Raji (cell line): ENCODE data around the gene SMAD6.
A peak's percentile ranks its signal among the peaks of the same experiment; 100 is the strongest.

Experiments used
- POLR2A ChIP-seq: IDR thresholded peaks from 2 replicates; pipeline ENCODE4 v1.6.1; 2011; ENCODE audit warnings: low read depth, low read length, control low read depth; ENCODE audit not compliant: insufficient read depth

SMAD6 gene

DNA sequence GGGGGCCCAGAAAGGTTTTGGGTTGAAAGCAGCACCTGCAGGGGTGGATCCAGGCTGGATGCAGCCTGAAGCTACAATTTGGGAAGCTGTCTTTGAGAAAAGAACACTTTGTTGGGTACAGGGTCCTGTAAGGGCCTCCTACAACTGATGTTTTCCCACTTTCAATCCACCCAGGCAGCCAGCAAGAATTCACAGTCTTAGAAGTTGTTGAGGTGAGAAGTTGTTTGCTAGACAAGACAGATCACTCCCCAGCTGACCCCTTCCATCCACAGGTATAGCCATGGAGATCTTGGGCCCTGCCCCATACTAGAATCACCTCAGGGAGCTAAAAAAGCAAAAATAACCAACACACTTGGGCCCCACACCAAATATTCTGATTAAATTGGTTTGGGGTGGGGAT lies 10.3 kb upstream of the SMAD6 start:
- no peak for TF ChIP-seq POLR2A

DNA sequence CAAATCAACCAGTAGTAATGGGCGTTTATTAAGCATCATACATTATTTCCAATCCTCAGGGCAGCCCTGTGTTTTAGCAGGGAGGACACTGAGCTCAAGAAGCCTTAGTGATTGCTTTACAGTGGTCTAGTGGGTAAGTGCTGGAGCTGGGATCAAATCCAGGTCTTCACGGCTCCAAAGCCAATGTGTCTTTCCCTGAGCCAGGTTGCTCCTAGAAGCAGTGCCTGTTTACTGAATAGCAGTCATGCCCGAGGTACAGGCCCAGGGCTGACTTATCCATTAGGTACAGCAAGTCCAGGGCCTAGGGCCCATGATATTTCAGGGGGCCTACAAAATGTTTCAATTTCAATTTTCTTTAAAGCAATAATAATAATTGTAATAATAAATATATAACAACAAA lies 9.6 kb upstream of the SMAD6 start:
- TF ChIP-seq POLR2A = no peak

DNA sequence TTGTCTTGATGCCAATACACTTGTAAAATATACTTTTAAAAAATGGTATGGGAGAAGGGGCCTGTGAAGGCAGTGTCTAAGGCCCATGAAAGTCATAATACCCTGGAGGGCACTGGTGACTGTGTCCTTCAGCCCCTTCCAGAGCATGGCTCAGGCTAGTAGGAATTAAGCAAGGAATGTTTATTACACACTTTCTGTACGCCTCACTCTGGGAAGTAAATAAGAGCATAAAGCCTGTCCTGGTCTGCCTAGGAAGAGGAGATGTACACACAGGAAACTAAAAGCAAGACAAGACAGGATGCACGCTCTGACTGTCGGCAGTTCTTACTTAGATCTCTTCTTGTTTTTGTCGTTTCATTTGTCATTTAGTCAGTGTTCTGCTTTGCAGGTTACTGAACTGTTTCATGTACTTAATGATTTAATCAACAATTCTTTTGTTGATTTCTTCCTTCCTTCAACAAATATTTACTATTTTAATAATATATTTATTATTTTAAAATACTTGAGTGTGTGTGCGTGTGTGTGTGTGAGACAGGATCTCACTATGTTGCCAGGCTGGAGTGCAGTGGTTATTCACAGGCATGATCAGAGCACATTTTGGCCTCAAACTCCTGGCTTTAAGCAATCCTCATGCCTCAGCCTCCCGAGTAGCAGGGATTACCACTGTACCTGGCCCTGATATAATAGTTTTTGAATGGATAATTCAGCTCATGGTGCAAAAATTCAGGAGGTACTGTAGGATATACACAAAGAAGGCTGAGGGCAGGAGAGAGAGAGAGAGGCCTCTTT lies 9.0 kb upstream of the SMAD6 start:
- peak; percentile 38; the same call in 1 of the 2 replicates for TF ChIP-seq POLR2A

GRCh38 chr15:66696770-66697169 lies 5.3 kb upstream of the SMAD6 start:
- no peak for TF ChIP-seq POLR2A

- TF ChIP-seq POLR2A = no peak
Measured at GRCh38 chr15:66698318-66698961, 3.6 kb upstream of the SMAD6 start.

DNA sequence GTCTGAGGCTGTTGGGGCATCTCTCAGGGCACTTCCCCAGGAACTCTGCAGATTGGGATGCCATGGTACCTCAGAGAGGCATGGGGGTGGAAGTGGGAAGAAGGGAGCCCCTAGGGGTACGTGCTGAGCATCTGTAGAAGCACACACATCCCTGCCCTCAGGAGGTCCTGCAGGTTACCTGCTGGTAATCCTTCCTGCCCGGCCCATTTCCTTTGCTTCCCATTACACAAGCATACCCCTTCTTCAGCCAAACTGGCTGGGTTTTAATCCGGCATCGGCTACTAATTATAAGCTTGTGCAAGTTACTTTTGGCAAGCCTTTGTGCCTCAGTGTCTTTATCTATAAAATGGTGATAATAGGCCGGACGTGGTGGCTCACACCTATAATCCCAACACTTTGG lies 3.1 kb upstream of the SMAD6 start:
- TF ChIP-seq POLR2A = no peak

DNA sequence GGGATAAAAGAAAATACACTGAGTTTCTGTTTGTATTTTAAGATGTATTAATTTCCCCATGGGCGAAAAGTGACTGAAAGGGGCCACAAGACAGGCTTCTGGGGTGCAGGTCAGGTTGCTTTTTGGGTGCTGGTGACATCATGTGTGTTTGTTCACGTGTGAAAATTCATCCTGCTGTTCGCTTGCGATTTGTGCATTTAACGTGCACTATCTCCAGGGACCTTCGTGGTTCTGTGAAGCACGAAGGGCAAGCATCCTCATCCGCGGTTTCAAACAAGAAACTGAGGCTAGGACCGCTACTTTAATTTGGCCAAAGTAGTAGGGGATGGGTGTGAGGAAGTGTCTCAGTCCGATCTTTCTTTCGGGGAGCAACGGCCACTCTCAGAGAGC lies 1.6 kb upstream of the SMAD6 start:
- no peak for TF ChIP-seq POLR2A

DNA sequence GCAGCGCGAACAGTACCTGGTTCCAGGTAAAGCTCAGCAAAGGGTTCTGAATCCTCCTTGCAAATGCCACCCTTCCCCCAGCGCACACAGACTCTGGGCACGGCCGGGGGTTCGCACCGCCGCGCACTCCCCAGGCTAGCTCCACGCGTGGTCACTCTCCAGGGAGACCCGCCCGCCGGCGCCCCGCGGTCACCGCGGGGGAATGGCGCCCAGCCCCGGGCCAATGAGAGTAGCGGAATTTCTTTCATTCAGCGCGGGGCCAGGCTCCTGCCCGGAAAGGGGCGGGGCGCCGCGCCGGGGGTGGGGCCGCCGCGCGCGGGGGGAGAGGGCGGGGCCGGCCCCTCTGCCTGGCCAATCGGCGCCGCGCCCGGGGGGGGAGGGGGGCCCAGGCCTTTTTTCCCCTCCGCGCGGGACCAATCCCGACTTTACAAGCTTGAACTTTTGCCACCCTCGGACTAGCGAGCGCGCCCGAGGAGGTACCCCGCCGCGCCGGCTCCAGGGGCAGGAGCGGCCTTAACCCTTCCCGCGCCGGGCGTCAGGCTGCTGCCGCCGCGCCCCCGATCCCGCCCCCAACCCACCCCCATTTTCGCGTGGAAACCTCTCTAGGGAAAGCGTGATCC lies 1.1 kb upstream of the SMAD6 start:
- TF ChIP-seq POLR2A = peak; percentile 83

- peak; percentile 70 for TF ChIP-seq POLR2A
Measured at GRCh38 chr15:66701422-66702034, 508 bp upstream of the SMAD6 start.

DNA sequence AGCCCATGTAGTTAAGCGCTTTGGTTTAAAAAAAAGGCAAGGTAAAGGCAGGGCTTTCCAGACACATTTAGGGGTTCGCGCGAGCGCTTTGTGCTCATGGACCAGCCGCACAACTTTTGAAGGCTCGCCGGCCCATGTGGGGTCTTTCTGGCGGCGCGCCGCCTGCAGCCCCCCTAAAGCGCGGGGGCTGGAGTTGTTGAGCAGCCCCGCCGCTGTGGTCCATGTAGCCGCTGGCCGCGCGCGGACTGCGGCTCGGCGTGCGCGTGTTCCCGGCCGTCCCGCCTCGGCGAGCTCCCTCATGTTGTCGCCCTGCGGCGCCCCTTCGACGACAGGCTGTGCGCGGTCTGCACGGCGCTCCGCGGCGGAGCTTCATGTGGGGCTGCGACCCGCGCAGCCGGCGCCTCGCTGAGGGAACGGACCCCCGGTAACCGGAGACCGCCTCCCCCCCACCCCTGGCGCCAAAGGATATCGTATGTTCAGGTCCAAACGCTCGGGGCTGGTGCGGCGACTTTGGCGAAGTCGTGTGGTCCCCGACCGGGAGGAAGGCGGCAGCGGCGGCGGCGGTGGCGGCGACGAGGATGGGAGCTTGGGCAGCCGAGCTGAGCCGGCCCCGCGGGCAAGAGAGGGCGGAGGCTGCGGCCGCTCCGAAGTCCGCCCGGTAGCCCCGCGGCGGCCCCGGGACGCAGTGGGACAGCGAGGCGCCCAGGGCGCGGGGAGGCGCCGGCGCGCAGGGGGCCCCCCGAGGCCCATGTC lies 927 bp downstream of the SMAD6 start:
- no peak for TF ChIP-seq POLR2A

DNA sequence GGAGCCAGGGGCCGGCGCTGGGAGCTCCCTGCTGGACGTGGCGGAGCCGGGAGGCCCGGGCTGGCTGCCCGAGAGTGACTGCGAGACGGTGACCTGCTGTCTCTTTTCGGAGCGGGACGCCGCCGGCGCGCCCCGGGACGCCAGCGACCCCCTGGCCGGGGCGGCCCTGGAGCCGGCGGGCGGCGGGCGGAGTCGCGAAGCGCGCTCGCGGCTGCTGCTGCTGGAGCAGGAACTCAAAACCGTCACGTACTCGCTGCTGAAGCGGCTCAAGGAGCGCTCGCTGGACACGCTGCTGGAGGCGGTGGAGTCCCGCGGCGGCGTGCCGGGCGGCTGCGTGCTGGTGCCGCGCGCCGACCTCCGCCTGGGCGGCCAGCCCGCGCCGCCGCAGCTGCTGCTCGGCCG lies 1.5 kb downstream of the SMAD6 start:
- no peak for TF ChIP-seq POLR2A

DNA sequence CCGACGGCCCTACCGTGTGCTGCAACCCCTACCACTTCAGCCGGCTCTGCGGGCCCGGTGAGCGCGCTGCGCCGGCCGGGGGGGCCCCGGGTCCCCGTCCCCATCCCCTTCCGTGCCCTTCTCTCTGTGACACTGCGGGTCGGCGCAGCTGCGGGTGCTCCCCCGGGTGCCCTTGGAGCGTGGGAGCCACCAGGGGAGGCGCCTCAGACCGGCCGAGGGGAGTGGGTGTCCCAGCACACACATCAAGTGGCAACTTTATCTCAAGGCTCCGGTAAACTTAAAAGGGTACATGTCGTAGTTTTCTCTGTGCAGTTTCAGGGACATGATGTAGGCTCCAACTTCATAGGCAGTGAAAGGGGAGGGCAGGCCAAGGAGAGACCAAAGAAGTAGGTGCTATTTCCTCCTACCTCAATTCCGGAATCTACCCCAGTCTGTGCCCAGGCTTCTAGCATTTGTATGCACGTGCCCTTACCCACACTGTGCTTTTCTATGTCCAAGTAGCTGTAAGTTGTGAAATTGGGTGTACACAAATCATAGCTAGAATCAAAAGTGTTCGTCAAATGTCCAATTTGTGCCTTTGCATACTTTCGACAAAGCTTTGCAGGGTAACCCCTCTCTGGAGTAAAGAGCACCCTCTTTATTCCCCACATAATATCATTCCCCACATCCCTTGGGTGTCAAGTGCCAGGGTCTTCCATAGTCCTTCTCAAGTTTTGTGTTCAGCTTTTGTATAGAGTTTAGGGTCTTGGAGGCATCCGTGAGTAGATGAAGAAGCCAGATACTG lies 2.2 kb downstream of the SMAD6 start:
- TF ChIP-seq POLR2A = no peak

GRCh38 chr15:66704803-66705153 lies 2.7 kb downstream of the SMAD6 start:
- TF ChIP-seq POLR2A = no peak

- TF ChIP-seq POLR2A = no peak
Measured at GRCh38 chr15:66705277-66706146, 3.5 kb downstream of the SMAD6 start.

DNA sequence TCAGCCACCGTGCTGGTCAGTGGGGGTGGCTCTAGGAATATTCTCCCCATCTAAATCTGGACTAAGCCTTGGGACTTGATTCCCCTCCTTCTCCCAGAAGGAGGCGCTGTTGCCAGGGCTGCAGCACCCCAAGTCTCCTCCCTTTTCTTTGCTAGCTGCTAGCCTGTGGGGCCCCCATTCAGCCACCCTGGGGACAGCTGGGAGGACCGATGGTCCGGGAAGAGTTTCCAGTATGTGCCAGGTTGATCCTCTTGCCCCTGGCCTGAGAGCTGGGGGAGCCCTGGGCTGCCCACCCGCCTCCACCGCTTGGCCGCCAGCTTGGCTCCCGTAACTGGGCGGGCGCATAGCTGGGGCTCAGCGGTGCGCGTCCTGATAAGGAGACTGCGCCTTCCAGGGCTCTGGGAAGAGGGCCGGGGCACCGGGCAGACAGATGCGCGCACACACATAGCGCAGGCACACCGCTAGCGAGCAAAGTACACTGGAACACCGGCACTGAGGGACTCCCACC lies 4.2 kb downstream of the SMAD6 start:
- TF ChIP-seq POLR2A = no peak
